Measurements from ENCODE around the gene SHROOM3.
"Not testable (repeated sequence)": the region's sequence is repeated elsewhere in the genome, so short reads cannot be mapped to it uniquely, and the experiment has no call there.

Gene SHROOM3

DNA sequence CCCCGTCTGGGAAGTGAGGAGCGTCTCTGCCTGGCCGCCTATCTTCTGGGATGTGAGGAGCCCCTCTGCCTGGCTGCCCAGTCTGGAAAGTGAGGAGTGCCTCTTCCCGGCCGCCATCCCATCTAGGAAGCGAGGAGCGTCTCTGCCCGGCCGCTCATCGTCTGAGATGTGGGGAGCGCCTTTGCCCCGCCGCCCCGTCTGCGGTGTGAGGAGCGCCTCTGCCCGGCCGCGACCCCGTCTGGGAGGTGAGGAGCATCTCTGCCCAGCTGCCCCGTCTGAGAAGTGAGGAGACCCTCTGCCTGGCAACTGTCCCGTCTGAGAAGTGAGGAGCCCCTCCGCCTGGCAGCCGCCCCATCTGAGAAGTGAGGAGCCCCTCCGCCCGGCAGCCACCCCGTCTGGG, 11.9 kb upstream of the SHROOM3 start:
- H3K36me3 ChIP-seq (ENCODE audit: control insufficient read depth, insufficient read depth, low read length); H3K9me3 ChIP-seq (ENCODE audit: control insufficient read depth, insufficient read depth, low read length); H3K9ac ChIP-seq (ENCODE audit: low read depth, low read length); H3K27me3 ChIP-seq (ENCODE audit: control insufficient read depth, insufficient read depth, low read length); H3K4me1 ChIP-seq (ENCODE audit: control insufficient read depth, insufficient read depth, low read length); H3K4me3 ChIP-seq (ENCODE audit: low read depth, low read length): not testable (repeated sequence)

DNA sequence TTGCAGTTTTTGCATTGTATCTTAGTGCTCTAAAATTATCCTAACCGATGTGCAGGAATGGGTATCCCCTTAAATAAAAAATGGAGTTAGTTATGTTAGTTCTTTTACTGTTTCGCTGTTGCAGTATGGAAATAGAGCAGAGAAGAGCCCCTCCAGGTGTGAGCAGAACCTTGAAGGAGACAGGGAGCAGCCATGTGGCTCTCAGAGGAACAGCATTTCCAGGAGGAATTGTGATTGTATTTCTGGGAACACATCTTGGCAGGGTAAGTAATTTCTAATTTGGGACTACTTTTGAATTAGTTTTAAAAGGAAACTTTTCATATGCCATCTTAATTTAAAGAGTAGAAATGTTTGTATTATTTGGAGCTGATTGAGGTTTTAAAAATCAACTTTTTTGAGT, 8.8 kb upstream of the SHROOM3 start:
- H3K4me3 ChIP-seq (ENCODE audit: low read depth, low read length), result no peak overlapping the region
- H3K36me3 ChIP-seq (ENCODE audit: control insufficient read depth, insufficient read depth, low read length), result no peaks in the 10 kb centered on the region
- peaks cover 3% of the 10 kb centered on the region for H3K4me1 ChIP-seq (ENCODE audit: control insufficient read depth, insufficient read depth, low read length)
- peaks cover 2% of the 10 kb centered on the region for H3K27me3 ChIP-seq (ENCODE audit: control insufficient read depth, insufficient read depth, low read length)
- H3K9ac ChIP-seq (ENCODE audit: low read depth, low read length), result no peak overlapping the region
- H3K9me3 ChIP-seq (ENCODE audit: control insufficient read depth, insufficient read depth, low read length), result no peaks in the 10 kb centered on the region

DNA sequence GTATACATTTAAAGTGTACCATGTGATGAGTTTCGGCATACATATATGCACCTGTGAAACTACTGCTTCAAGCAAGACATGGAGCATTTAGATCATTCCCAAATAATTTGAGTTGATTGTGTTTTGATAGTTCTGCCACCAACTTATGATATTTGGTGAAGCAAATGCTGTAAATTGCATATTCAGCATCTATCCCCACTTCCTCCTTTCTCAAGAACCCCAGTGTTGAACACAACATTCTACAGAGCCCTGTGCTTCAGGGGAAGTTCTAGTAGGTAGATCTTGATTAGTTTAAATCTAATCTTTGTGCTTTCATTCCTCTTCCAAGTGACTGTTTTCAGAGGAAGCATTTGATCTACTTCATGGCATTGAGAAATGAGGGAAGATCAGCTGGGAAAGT, 5.4 kb upstream of the SHROOM3 start:
- H3K27me3 ChIP-seq (ENCODE audit: control insufficient read depth, insufficient read depth, low read length), result no peaks in the 10 kb centered on the region
- no peak overlapping the region for H3K9ac ChIP-seq (ENCODE audit: low read depth, low read length)
- H3K4me1 ChIP-seq (ENCODE audit: control insufficient read depth, insufficient read depth, low read length), result peaks cover 6% of the 10 kb centered on the region
- no peaks in the 10 kb centered on the region for H3K9me3 ChIP-seq (ENCODE audit: control insufficient read depth, insufficient read depth, low read length)
- no peaks in the 10 kb centered on the region for H3K36me3 ChIP-seq (ENCODE audit: control insufficient read depth, insufficient read depth, low read length)
- H3K4me3 ChIP-seq (ENCODE audit: low read depth, low read length), result no peak overlapping the region

GRCh38 chr4:76430519-76431388, 4.3 kb upstream of the SHROOM3 start:
- no peaks in the 10 kb centered on the region for H3K27me3 ChIP-seq (ENCODE audit: control insufficient read depth, insufficient read depth, low read length)
- H3K36me3 ChIP-seq (ENCODE audit: control insufficient read depth, insufficient read depth, low read length), result no peaks in the 10 kb centered on the region
- no peaks in the 10 kb centered on the region for H3K9me3 ChIP-seq (ENCODE audit: control insufficient read depth, insufficient read depth, low read length)
- no peak overlapping the region for H3K9ac ChIP-seq (ENCODE audit: low read depth, low read length)
- no peak overlapping the region for H3K4me3 ChIP-seq (ENCODE audit: low read depth, low read length)
- peaks cover 10% of the 10 kb centered on the region for H3K4me1 ChIP-seq (ENCODE audit: control insufficient read depth, insufficient read depth, low read length)

- H3K4me1 ChIP-seq (ENCODE audit: control insufficient read depth, insufficient read depth, low read length), result peaks cover 10% of the 10 kb centered on the region
- peak overlapping the region; percentile 40 for H3K4me3 ChIP-seq (ENCODE audit: low read depth, low read length)
- H3K27me3 ChIP-seq (ENCODE audit: control insufficient read depth, insufficient read depth, low read length), result no peaks in the 10 kb centered on the region
- H3K9me3 ChIP-seq (ENCODE audit: control insufficient read depth, insufficient read depth, low read length), result no peaks in the 10 kb centered on the region
- peak overlapping the region; percentile 42 for H3K9ac ChIP-seq (ENCODE audit: low read depth, low read length)
- H3K36me3 ChIP-seq (ENCODE audit: control insufficient read depth, insufficient read depth, low read length), result no peaks in the 10 kb centered on the region
Observed at GRCh38 chr4:76435528-76436319, 695 bp downstream of the SHROOM3 start.

- Histone ChIP-seq H3K27me3 (ENCODE audit: control insufficient read depth, insufficient read depth, low read length) (no peaks in the 10 kb centered on the region), H3K4me1 (ENCODE audit: control insufficient read depth, insufficient read depth, low read length) (peaks cover 15% of the 10 kb centered on the region), H3K9me3 (ENCODE audit: control insufficient read depth, insufficient read depth, low read length) (no peaks in the 10 kb centered on the region), H3K36me3 (ENCODE audit: control insufficient read depth, insufficient read depth, low read length) (no peaks in the 10 kb centered on the region), H3K9ac (ENCODE audit: low read depth, low read length) (no peak overlapping the region), H3K4me3 (ENCODE audit: low read depth, low read length) (no peak overlapping the region)
Observed at GRCh38 chr4:76439491-76439890, 4.5 kb downstream of the SHROOM3 start.

DNA sequence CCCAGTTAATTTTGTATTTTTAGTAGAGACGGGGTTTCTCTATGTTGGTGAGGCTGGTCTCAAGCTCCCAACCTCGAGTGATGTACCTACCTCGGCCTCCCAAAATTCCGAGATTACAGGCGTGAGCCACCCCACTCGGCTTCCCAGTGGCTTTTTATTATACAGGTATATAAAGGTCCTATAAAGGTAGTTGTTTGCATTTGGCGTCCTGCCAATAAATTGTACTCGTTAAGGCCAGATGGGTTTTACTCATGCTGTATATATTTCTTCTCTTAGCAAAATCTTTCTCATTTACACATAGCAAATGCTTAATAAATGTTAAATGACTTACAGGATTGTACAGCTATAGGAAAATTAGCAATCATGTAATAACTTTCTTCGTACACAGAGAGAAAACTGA, 6.9 kb downstream of the SHROOM3 start:
- Histone ChIP-seq H3K9me3 (ENCODE audit: control insufficient read depth, insufficient read depth, low read length) (no peaks in the 10 kb centered on the region), H3K27me3 (ENCODE audit: control insufficient read depth, insufficient read depth, low read length) (no peaks in the 10 kb centered on the region), H3K9ac (ENCODE audit: low read depth, low read length) (no peak overlapping the region), H3K36me3 (ENCODE audit: control insufficient read depth, insufficient read depth, low read length) (no peaks in the 10 kb centered on the region), H3K4me1 (ENCODE audit: control insufficient read depth, insufficient read depth, low read length) (peaks cover 9% of the 10 kb centered on the region), H3K4me3 (ENCODE audit: low read depth, low read length) (no peak overlapping the region)

DNA sequence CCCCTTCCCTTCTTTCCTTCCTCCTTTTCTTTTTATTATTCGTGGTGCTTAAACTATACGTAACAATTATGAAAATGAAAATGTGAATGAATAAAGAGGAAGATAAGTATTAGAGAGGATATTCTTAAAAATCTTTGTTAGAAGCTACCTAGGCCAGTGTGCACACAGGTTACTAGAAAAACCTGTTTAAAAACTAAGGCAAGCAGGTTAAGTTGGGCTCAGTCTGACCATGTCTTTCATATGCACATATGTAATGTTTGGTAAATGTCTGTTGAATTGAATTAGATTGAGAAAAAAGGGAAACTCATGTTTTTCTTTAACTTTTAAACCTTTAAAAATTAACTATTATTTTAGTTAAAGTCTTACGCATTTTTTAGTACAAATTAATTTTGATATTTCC, 7.8 kb downstream of the SHROOM3 start:
- Histone ChIP-seq H3K36me3 (ENCODE audit: control insufficient read depth, insufficient read depth, low read length) (no peaks in the 10 kb centered on the region), H3K9ac (ENCODE audit: low read depth, low read length) (no peak overlapping the region), H3K4me1 (ENCODE audit: control insufficient read depth, insufficient read depth, low read length) (peaks cover 9% of the 10 kb centered on the region), H3K4me3 (ENCODE audit: low read depth, low read length) (no peak overlapping the region), H3K9me3 (ENCODE audit: control insufficient read depth, insufficient read depth, low read length) (no peaks in the 10 kb centered on the region), H3K27me3 (ENCODE audit: control insufficient read depth, insufficient read depth, low read length) (no peaks in the 10 kb centered on the region)

GRCh38 chr4:76443376-76443775, 8.3 kb downstream of the SHROOM3 start:
- no peaks in the 10 kb centered on the region for H3K27me3 ChIP-seq (ENCODE audit: control insufficient read depth, insufficient read depth, low read length)
- H3K9me3 ChIP-seq (ENCODE audit: control insufficient read depth, insufficient read depth, low read length), result no peaks in the 10 kb centered on the region
- H3K4me3 ChIP-seq (ENCODE audit: low read depth, low read length), result no peak overlapping the region
- no peak overlapping the region for H3K9ac ChIP-seq (ENCODE audit: low read depth, low read length)
- peaks cover 9% of the 10 kb centered on the region for H3K4me1 ChIP-seq (ENCODE audit: control insufficient read depth, insufficient read depth, low read length)
- no peaks in the 10 kb centered on the region for H3K36me3 ChIP-seq (ENCODE audit: control insufficient read depth, insufficient read depth, low read length)

- no peaks in the 10 kb centered on the region for H3K9me3 ChIP-seq (ENCODE audit: control insufficient read depth, insufficient read depth, low read length)
- H3K4me1 ChIP-seq (ENCODE audit: control insufficient read depth, insufficient read depth, low read length), result peaks cover 9% of the 10 kb centered on the region
- no peak overlapping the region for H3K9ac ChIP-seq (ENCODE audit: low read depth, low read length)
- no peak overlapping the region for H3K4me3 ChIP-seq (ENCODE audit: low read depth, low read length)
- no peaks in the 10 kb centered on the region for H3K36me3 ChIP-seq (ENCODE audit: control insufficient read depth, insufficient read depth, low read length)
- H3K27me3 ChIP-seq (ENCODE audit: control insufficient read depth, insufficient read depth, low read length), result no peaks in the 10 kb centered on the region
Observed at GRCh38 chr4:76445911-76446310, 10.9 kb downstream of the SHROOM3 start.

GRCh38 chr4:76447393-76447851, 12.4 kb downstream of the SHROOM3 start:
- Histone ChIP-seq H3K9me3 (ENCODE audit: control insufficient read depth, insufficient read depth, low read length) (no peaks in the 10 kb centered on the region), H3K4me1 (ENCODE audit: control insufficient read depth, insufficient read depth, low read length) (peaks cover 9% of the 10 kb centered on the region), H3K4me3 (ENCODE audit: low read depth, low read length) (no peak overlapping the region), H3K9ac (ENCODE audit: low read depth, low read length) (no peak overlapping the region), H3K27me3 (ENCODE audit: control insufficient read depth, insufficient read depth, low read length) (no peaks in the 10 kb centered on the region), H3K36me3 (ENCODE audit: control insufficient read depth, insufficient read depth, low read length) (no peaks in the 10 kb centered on the region)

- H3K9ac ChIP-seq (ENCODE audit: low read depth, low read length), result no peak overlapping the region
- H3K27me3 ChIP-seq (ENCODE audit: control insufficient read depth, insufficient read depth, low read length), result no peaks in the 10 kb centered on the region
- H3K4me3 ChIP-seq (ENCODE audit: low read depth, low read length), result no peak overlapping the region
- peaks cover 3% of the 10 kb centered on the region for H3K4me1 ChIP-seq (ENCODE audit: control insufficient read depth, insufficient read depth, low read length)
- no peaks in the 10 kb centered on the region for H3K9me3 ChIP-seq (ENCODE audit: control insufficient read depth, insufficient read depth, low read length)
- H3K36me3 ChIP-seq (ENCODE audit: control insufficient read depth, insufficient read depth, low read length), result no peaks in the 10 kb centered on the region
Observed at GRCh38 chr4:76448211-76448610, 13.2 kb downstream of the SHROOM3 start.
